Measurements from ENCODE around the gene TNFRSF12A. TPM values are rescaled to one million over a fixed set of nuclear protein-coding genes. Genes with fewer than 3 reads are reported as not detected.

Gene TNFRSF12A
- total and polyA plus RNA-seq, 8 donors, result 1.8 to 134 (median 51.6) TPM

GRCh38 chr16:3056336-3057180, 36.4 kb downstream of the TNFRSF12A start:
- intact Hi-C loops (cut with DNase I; ENCODE audit: low total_unique reads), result loop anchor here (5.0 kb wide), 1 partner anchor 71 kb away; no protein-coding TSS in a partner anchor
- Histone ChIP-seq H3K27ac (peak overlapping the region in 1 of 5 donors; percentile 1), H3K9me3 (no peaks in the 10 kb centered on the region), H3K4me3 (no peak overlapping the region), H3K36me3 (peaks cover 0 to 12% (median 2%) of the 10 kb centered on the region in 4 donors), H3K4me1 (peaks cover 15 to 52% (median 23%) of the 10 kb centered on the region in 4 donors), H3K27me3 (peaks cover 0 to 14% (median 0%) of the 10 kb centered on the region in 3 donors)
- DNase-seq, result no peak
- WGBS, 5 donors, result 83 to 89% (median 85%) methylated on average over 19 of the region's 19 CpGs
- TF ChIP-seq EP300 (IDR thresholded peaks at IDR 0.05) (no peak), CTCF (IDR thresholded peaks at IDR 0.05) (no peak), POLR2A (IDR thresholded peaks at IDR 0.05) (no peak), POLR2AphosphoS5 (IDR thresholded peaks at IDR 0.05) (no peak)

GRCh38 chr16:3057181-3058138, 37.3 kb downstream of the TNFRSF12A start:
- Histone ChIP-seq H3K4me1 (peaks cover 15 to 52% (median 23%) of the 10 kb centered on the region in 4 donors), H3K9me3 (no peaks in the 10 kb centered on the region), H3K4me3 (peak overlapping the region; percentile 57 to 92 (median 78)), H3K36me3 (peaks cover 0 to 12% (median 2%) of the 10 kb centered on the region in 4 donors), H3K27ac (peak overlapping the region in 2 of 5 donors; percentile 85 to 87), H3K27me3 (peaks cover 0 to 8% (median 0%) of the 10 kb centered on the region in 3 donors)
- no peak for TF ChIP-seq POLR2AphosphoS5 (IDR thresholded peaks at IDR 0.05)
- TF ChIP-seq EP300 (IDR thresholded peaks at IDR 0.05), result no peak
- TF ChIP-seq POLR2A (IDR thresholded peaks at IDR 0.05), result no peak
- TF ChIP-seq CTCF (IDR thresholded peaks at IDR 0.05), result no peak
- intact Hi-C loops (cut with DNase I; ENCODE audit: low total_unique reads), result loop anchor here (5.0 kb wide), 1 partner anchor 70 kb away; no protein-coding TSS in a partner anchor
- WGBS, 5 donors, result 88 to 91% (median 90%) methylated on average over 22 of the region's 22 CpGs
- no peak for DNase-seq

- DNase-seq, result peak; percentile 63 to 82
- Histone ChIP-seq H3K27me3 (peaks cover 0 to 8% (median 0%) of the 10 kb centered on the region in 3 donors), H3K36me3 (peaks cover 0 to 12% (median 2%) of the 10 kb centered on the region in 4 donors), H3K4me3 (peak overlapping the region; percentile 57 to 92 (median 78)), H3K4me1 (peaks cover 15 to 52% (median 23%) of the 10 kb centered on the region in 4 donors), H3K9me3 (no peaks in the 10 kb centered on the region), H3K27ac (peak overlapping the region; percentile 53 to 88 (median 85))
- intact Hi-C loops (cut with DNase I; ENCODE audit: low total_unique reads), result loop anchor here (5.0 kb wide), 1 partner anchor 69 kb away; no protein-coding TSS in a partner anchor
- 4 to 17% (median 5%) methylated on average over 10 to 77 of the region's 77 CpGs for WGBS, 5 donors
- TF ChIP-seq POLR2A (IDR thresholded peaks at IDR 0.05), result no peak
- TF ChIP-seq EP300 (IDR thresholded peaks at IDR 0.05), result no peak
- TF ChIP-seq POLR2AphosphoS5 (IDR thresholded peaks at IDR 0.05), result no peak
- TF ChIP-seq CTCF (IDR thresholded peaks at IDR 0.05), result no peak
These were observed 38.2 kb downstream of the TNFRSF12A start for GRCh38 chr16:3058139-3059030.
